Parathyroid adenoma (tissue), 2 donors: Measurements from ENCODE around the gene DNM2.

Source experiments
- H2AFZ ChIP-seq: fragments of 300-600 bp; sonication (generic); one replicate; pipeline ENCODE4 v1.7.0; 2017; ENCODE audit warnings: antibody characterized with exemption, mild to moderate bottlenecking
- H3K27ac ChIP-seq: fragments of 300-600 bp; sonication (generic); one replicate; pipeline ENCODE4 v1.7.0; 2017
- H3K27me3 ChIP-seq: fragments of 300-600 bp; sonication (generic); one replicate; pipeline ENCODE4 v1.7.0; 2017; ENCODE audit warnings: low read length; ENCODE audit not compliant: control insufficient read depth, insufficient read depth
- H3K36me3 ChIP-seq: fragments of 300-600 bp; sonication (generic); one replicate; pipeline ENCODE4 v1.7.0; 2017; ENCODE audit warnings: low read length; ENCODE audit not compliant: control insufficient read depth, insufficient read depth
- H3K4me1 ChIP-seq: fragments of 300-600 bp; sonication (generic); one replicate; pipeline ENCODE4 v1.7.0; 2017; ENCODE audit warnings: control low read depth
- H3K4me2 ChIP-seq: fragments of 300-600 bp; sonication (generic); one replicate; pipeline ENCODE4 v1.7.0; 2017; ENCODE audit warnings: low read length
- H3K4me3 ChIP-seq: fragments of 300-600 bp; sonication (generic); one replicate; pipeline ENCODE4 v1.7.0; 2017; ENCODE audit warnings: low read depth, low read length
- H3K79me2 ChIP-seq: fragments of 300-600 bp; sonication (generic); one replicate; pipeline ENCODE4 v1.7.0; 2017; ENCODE audit warnings: control low read depth
- H3K9ac ChIP-seq: fragments of 300-600 bp; sonication (generic); one replicate; pipeline ENCODE4 v1.7.0; 2017; ENCODE audit warnings: mild to moderate bottlenecking
- H3K9me3 ChIP-seq: fragments of 300-600 bp; sonication (generic); one replicate; pipeline ENCODE4 v1.7.0; 2017; ENCODE audit warnings: low read length; ENCODE audit not compliant: control insufficient read depth
- TF ChIP-seq, protein P1 (sequence below): fragments of 300-600 bp; sonication (generic); IDR thresholded peaks from one replicate; pipeline ENCODE4 v1.7.0; 2017; ENCODE audit warnings: antibody characterized with exemption, mild to moderate bottlenecking
- donor health status: primary hyperparathyroidism.

Gene DNM2

DNA sequence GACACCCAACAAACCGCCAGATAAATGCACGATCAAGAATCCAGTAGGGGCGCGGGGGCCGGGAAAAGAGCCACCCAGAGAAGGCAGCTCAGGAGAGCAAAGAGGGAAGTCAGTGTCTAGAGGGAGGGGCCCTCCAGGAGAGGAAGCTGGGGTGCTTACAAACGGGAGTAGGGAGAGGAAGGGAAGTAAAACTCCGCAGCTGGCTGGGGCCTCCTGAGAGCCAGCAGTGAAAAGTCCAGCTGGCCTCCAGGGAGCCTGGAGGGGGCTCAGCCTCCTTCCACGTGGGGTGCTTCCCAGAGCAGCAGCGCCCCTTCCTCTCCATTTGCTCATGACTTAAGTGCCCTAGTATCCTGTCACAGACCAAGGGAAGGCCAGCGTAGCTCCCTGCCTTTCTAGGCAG lies 66.4 kb downstream of the DNM2 start:
- no peaks in the 10 kb centered on the region for H3K4me1 ChIP-seq
- peaks cover 36% of the 10 kb centered on the region for H3K79me2 ChIP-seq
- H2AFZ ChIP-seq, result no peak overlapping the region
- H3K36me3 ChIP-seq, result no peaks in the 10 kb centered on the region
- TF ChIP-seq, protein P1, sequence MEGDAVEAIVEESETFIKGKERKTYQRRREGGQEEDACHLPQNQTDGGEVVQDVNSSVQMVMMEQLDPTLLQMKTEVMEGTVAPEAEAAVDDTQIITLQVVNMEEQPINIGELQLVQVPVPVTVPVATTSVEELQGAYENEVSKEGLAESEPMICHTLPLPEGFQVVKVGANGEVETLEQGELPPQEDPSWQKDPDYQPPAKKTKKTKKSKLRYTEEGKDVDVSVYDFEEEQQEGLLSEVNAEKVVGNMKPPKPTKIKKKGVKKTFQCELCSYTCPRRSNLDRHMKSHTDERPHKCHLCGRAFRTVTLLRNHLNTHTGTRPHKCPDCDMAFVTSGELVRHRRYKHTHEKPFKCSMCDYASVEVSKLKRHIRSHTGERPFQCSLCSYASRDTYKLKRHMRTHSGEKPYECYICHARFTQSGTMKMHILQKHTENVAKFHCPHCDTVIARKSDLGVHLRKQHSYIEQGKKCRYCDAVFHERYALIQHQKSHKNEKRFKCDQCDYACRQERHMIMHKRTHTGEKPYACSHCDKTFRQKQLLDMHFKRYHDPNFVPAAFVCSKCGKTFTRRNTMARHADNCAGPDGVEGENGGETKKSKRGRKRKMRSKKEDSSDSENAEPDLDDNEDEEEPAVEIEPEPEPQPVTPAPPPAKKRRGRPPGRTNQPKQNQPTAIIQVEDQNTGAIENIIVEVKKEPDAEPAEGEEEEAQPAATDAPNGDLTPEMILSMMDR, result no peak
- H3K27me3 ChIP-seq, result no peaks in the 10 kb centered on the region
- H3K9me3 ChIP-seq, result no peaks in the 10 kb centered on the region
- no peak overlapping the region for H3K27ac ChIP-seq
- no peak overlapping the region for H3K4me2 ChIP-seq
- H3K9ac ChIP-seq, result no peak overlapping the region
- H3K4me3 ChIP-seq, result no peak overlapping the region

DNA sequence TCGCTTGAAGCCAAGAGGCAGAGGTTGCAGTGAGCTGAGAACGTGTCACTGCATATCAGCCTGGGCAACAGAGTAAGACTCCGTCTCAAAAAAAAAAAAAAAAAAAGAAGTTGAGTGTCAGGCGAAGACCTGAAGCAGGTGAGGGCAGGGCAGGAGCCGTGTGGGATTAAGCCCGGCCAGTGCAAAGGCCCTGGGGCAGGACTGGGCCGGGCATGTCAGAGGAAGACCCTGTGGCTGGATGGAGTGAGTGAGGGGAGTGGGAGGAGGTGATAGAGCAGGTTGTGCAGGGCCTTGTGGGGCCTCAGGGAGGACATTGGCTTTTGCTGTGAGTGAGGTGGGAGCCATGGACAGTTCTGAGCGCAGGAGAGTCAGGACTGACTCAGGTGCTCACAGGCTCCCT lies 70.3 kb downstream of the DNM2 start:
- Histone ChIP-seq H3K4me3 (no peak overlapping the region), H3K36me3 (no peaks in the 10 kb centered on the region), H3K9me3 (no peaks in the 10 kb centered on the region), H3K4me2 (no peak overlapping the region), H3K9ac (no peak overlapping the region), H3K4me1 (no peaks in the 10 kb centered on the region), H3K27ac (no peak overlapping the region), H3K79me2 (peaks cover 28% of the 10 kb centered on the region), H3K27me3 (no peaks in the 10 kb centered on the region), H2AFZ (no peak overlapping the region)
- TF ChIP-seq, protein P1, result no peak

DNA sequence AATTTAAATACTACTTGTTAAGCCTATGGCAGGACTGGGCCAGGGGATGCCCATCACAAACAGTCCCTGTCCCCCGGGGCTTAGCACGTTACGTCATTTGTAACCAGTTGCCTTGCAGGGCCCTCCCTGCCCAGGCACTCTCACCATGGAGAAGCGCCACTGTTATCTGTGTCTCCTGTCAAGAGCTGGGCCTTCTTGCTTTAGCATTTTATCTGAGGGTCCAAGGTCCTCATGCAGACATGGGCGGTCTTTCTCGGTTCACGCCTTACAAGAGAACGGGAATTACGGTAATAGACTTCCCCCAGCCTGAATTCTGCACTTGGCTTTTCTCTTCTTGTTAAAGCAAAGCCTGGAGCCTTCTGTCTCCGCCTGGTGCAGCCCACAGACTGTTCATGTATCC lies 72.0 kb downstream of the DNM2 start:
- no peak overlapping the region for H3K4me3 ChIP-seq
- no peaks in the 10 kb centered on the region for H3K27me3 ChIP-seq
- TF ChIP-seq, protein P1, result no peak

DNA sequence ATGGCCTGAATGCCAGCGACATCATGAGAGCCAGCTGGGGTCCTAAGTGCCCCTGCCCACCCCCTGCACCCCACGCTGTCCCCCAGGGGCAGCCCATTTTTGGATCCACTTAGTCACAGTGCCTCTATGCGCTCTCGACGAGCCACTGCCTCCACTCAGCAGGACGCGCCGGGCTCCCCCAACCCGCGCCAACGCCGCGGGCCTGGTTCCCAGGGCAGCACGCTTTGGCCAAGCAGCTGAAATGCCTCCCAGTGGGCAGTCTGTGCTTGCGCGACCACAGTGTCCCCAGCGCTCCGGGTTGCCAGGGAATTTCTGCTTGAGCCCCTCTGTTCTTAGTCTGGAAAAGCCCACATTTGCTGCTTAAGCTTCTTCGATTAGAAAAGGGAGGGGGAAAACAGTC lies 78.8 kb downstream of the DNM2 start:
- TF ChIP-seq, protein P1, result no peak
- Histone ChIP-seq H3K4me3 (no peak overlapping the region), H3K79me2 (peaks cover 11% of the 10 kb centered on the region), H3K4me2 (no peak overlapping the region), H2AFZ (no peak overlapping the region), H3K9ac (no peak overlapping the region), H3K9me3 (no peaks in the 10 kb centered on the region), H3K36me3 (no peaks in the 10 kb centered on the region), H3K27ac (no peak overlapping the region), H3K27me3 (no peaks in the 10 kb centered on the region), H3K4me1 (peaks cover 3% of the 10 kb centered on the region)

More for the DNA sequence above, 72.0 kb downstream of the DNM2 start:
- peaks cover 27% of the 10 kb centered on the region for H3K79me2 ChIP-seq
- H3K4me2 ChIP-seq, result no peak overlapping the region
- H3K4me1 ChIP-seq, result no peaks in the 10 kb centered on the region
- no peaks in the 10 kb centered on the region for H3K36me3 ChIP-seq
- H2AFZ ChIP-seq, result no peak overlapping the region
- H3K9ac ChIP-seq, result no peak overlapping the region
- H3K9me3 ChIP-seq, result no peaks in the 10 kb centered on the region
- H3K27ac ChIP-seq, result no peak overlapping the region

DNA sequence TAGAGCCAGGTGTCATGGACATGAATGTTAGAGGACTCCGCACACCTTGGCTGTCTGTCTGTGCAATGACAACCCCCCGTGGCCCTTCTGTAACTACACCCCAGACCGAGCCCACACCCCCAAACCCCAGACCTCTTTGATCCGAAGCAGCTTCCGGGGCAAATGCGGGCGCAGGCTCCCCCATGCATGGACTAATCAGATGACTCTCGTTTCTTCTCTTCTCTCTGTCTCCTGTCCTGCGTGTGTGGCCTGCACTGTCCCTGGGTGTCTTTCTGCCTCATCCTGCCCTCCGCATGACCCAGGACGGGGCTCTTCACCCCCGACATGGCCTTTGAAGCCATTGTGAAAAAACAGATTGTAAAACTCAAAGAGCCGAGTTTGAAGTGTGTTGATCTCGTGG lies 79.2 kb downstream of the DNM2 start:
- no peaks in the 10 kb centered on the region for H3K36me3 ChIP-seq
- no peak overlapping the region for H3K4me3 ChIP-seq
- no peaks in the 10 kb centered on the region for H3K9me3 ChIP-seq
- H3K79me2 ChIP-seq, result peaks cover 11% of the 10 kb centered on the region
- no peak overlapping the region for H3K9ac ChIP-seq
- no peak overlapping the region for H3K27ac ChIP-seq
- TF ChIP-seq, protein P1, result no peak
- no peak overlapping the region for H2AFZ ChIP-seq
- H3K4me2 ChIP-seq, result no peak overlapping the region
- H3K27me3 ChIP-seq, result no peaks in the 10 kb centered on the region
- peaks cover 3% of the 10 kb centered on the region for H3K4me1 ChIP-seq
